Stimulated activated CD4-positive, alpha-beta T cell treated with anti-CD3 and anti-CD28 coated beads, Interleukin-12 subunit alpha, Interleukin-12 subunit beta, amount 100 ng/mL, for 24 hours (primary cell): ENCODE data around the gene EFS.
A peak's percentile ranks its signal among the peaks of the same experiment; 100 is the strongest.
"Not testable (repeated sequence)": the region's sequence is repeated elsewhere in the genome, so short reads cannot be mapped to it uniquely, and the experiment has no call there.

Experiments used
- DNase-seq, 2 experiments: peaks; one replicate each; pipeline ENCODE4 v3.0.0-alpha.2; 2020; ENCODE audit warnings: low read depth in 2 of 2

The EFS gene

DNA sequence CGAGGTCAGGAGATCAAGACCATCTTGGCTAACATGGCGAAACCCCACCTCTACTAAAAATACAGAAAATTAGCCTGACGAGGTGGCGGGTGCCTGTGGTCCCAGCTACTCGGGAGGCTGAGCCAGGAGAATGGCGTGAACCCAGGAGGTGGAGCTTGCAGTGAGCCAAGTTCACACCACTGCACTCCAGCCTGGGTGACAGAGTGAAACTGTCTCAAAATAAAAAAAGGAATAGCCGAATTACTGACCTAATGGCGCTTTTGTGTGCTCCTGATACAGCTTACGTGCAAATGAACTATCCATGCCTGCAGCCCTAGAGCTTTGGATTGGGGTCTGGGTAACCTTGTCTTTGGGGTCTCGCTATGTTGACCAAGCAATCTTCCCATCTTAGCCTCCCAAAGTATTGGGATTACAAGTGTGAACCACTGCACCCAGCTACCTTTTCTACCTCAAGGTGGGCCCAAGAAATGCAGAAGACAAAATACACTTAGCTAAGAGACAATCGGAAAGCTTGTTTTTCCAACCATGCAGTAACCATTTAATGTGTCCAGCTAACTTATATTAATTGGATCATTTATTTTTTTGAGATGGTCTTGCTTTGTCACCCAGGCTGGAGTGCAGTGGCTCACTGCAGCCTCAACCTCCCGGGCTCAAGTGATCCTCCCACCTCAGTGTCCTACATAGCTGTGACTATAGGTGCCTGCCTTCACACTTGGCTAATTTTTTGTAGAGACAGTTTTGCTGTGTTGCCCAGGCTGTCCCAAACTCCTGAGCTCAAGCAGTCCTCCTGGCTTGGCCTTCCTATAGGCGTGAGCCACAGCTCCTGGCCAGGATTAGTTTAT is 38.3 kb downstream of the EFS start:
- DNase-seq: no peak

DNA sequence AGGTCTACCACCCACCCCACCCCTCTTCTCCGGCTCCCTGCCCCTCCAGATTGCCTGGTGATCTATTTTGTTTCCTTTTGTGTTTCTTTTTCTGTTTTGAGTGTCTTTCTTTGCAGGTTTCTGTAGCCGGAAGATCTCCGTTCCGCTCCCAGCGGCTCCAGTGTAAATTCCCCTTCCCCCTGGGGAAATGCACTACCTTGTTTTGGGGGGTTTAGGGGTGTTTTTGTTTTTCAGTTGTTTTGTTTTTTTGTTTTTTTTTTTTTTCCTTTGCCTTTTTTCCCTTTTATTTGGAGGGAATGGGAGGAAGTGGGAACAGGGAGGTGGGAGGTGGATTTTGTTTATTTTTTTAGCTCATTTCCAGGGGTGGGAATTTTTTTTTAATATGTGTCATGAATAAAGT is 39.2 kb downstream of the EFS start:
- DNase-seq: not testable (repeated sequence)

DNA sequence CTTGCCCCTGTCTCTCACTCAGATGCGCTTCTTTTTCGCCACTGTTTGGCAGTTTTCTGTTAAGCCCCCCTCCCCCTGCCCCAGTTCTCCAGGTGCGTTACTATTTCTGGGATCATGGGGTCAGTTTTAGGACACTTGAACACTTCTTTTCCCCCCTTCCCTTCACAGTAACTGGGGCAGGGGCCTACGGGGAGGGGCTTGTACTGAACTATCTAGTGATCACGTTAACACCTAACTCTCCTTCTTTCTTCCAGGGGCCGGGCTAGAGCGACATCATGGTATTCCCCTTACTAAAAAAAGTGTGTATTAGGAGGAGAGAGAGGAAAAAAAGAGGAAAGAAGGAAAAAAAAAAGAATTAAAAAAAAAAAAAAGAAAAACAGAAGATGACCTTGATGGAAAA is 40.0 kb downstream of the EFS start:
- no peak for DNase-seq

DNA sequence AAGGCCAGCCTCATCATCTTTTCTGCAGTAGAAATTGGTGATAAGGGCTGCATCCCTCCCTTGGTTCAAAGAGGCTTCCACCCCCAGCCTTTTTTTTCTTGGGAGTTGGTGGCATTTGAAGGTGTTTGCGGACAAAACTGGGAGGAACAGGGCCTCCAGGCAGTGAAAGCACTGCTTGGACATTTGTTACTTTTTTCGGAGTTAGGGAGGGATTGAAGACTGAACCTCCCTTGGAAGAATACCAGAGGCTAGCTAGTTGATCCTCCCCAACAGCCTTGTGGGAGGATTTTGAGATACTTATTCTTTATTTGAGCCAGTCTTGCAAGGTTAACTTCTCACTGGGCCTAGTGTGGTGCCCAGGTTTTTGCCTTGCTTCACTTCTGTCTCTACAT is 40.5 kb downstream of the EFS start:
- DNase-seq: no peak

DNA sequence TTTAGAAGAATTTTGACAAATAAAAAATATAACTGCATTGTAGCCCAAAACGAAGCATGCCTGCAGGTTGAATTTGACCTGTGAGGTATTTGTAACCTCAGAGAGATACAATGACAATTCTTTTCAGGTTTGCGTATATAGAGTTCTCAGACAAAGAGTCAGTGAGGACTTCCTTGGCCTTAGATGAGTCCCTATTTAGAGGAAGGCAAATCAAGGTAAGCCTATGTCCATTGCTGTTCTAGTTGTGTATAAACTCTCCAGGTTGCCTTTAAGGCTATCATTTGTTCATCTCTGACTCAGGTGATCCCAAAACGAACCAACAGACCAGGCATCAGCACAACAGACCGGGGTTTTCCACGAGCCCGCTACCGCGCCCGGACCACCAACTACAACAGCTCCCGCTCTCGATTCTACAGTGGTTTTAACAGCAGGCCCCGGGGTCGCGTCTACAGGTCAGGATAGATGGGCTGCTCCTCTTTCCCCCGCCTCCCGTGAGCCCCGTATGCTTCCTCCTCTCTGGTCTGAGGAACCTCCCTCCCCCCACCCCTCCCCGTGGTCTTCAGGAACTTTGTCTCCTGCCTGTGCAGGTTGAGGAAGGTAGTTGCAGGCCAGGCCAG is 41.0 kb downstream of the EFS start:
- no peak for DNase-seq

DNA sequence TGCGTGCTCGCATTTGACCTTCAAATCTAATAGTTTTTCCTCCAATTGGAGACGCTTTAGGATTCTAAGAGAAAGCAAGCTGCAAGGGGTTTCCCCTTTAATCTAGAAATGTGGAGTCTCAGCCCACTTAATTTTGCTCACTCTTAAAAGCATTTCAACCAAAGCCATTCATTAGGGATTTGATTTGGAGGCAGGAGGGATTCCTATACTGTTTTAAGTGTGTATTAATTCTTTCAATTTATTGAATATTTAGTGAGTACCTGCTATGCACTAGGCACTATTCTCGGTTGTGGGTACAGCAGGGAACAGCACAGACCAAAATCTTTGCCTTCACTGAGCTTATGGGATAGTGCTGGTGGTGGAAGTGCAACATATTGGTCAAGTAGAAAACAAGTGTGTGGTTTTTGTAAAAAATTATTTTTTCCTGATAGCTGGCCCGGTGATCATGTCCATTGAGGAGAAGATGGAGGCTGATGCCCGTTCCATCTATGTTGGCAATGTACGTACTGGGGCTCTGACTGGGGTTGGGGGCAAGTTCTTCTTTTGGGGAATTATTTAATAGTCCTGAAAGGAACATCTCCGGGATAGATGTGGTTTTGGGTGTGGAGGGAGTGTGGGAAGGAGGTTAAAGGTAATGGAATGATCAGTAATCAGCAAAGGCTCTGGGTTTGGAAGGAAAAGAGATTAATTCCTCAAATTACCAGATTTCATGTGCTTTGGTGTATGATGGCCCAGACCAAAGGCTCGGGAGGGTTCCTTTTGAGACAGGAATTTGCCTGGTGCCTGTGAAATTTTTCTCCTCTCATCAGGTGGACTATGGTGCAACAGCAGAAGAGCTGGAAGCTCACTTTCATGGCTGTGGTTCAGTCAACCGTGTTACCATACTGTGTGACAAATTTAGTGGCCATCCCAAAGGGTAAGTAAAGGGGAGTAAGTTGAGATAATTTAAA is 42.1 kb downstream of the EFS start:
- DNase-seq: no peak

DNA sequence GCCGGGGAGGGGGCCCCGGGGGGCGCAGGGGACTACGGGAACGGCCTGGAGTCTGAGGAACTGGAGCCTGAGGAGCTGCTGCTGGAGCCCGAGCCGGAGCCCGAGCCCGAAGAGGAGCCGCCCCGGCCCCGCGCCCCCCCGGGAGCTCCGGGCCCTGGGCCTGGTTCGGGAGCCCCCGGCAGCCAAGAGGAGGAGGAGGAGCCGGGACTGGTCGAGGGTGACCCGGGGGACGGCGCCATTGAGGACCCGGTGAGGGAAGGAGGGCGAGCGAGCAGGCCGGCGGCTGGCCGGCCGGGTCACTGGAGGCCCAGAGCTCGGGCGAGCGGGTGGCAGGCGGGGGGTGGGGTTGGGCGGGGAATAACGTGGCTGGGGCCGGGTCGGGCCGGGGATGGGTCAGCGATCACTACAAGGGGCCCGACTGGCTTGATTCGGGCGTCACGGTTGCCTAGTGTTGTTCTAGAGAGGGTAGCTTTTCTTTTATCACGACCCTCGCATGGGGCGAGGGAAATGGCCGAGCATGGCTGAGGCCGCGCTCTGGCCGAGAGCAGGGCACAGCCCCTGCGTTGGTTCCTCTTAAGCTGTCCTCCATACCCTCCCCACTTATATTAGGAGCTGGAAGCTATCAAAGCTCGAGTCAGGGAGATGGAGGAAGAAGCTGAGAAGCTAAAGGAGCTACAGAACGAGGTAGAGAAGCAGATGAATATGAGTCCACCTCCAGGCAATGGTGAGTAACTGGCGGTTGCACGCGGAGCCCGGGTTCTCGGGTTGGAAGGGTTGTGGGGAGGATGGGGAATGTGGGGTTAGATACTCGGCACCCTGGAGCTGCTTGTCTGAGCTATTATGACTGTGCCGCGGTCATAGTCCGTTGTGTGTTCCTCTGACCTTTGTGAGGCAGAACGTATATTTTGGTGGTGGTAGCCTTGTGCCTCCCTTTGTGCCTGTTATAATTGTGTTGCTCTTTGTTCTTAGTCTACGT is 43.1 kb downstream of the EFS start:
- DNase-seq: peak; percentile 35 to 45

DNA sequence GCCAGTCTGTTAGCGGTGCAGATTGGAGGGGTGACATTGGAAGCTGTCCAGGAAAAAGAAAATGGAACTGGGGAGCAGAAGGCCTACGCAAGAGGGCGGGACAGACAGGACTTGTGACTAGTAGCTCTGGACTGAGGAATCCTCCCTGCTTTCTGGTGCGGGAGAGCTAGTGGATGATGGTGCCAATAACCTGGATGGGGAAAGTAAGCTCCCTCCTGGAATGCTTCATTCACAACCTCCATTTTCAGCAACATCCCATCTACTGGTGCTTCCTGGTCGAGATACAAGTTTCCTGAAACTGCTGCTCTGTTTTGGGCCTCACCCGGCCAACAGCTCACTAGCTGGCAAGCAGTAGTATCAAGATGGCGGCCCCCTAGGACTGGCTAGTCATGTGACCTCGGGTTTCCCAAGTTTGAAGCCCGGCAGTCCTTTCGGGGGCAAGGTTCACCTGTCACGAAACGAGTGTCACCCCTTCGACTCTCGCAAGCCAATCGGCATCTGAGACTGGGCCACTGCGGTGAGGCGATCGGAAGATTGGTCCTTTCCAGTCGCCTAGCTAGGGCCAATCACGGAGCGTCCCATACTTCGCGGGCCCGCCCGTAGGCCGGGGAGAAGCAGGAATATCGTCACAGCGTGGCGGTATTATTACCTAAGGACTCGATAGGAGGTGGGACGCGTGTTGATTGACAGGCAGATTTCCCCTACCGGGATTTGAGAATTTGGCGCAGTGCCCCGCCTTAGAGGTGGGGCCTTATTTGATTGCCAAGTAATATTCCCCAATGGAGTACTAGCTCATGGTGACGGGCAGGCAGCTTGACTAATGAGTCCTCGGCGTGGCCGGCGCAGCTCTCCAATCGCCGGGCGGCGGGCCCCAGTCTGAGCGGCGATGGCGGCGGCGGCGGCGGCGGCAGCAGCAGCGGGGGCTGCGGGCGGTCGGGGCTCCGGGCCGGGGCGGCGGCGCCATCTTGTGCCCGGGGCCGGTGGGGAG is 44.1 kb downstream of the EFS start, which contains the start of gene PABPN1:
Gene PABPN1 (plus strand): TSS at position 874 of the 988 bp plus-strand sequence. CDS start 13 bp downstream, at position 887.
- peak; percentile 94 to 95 for DNase-seq

DNA sequence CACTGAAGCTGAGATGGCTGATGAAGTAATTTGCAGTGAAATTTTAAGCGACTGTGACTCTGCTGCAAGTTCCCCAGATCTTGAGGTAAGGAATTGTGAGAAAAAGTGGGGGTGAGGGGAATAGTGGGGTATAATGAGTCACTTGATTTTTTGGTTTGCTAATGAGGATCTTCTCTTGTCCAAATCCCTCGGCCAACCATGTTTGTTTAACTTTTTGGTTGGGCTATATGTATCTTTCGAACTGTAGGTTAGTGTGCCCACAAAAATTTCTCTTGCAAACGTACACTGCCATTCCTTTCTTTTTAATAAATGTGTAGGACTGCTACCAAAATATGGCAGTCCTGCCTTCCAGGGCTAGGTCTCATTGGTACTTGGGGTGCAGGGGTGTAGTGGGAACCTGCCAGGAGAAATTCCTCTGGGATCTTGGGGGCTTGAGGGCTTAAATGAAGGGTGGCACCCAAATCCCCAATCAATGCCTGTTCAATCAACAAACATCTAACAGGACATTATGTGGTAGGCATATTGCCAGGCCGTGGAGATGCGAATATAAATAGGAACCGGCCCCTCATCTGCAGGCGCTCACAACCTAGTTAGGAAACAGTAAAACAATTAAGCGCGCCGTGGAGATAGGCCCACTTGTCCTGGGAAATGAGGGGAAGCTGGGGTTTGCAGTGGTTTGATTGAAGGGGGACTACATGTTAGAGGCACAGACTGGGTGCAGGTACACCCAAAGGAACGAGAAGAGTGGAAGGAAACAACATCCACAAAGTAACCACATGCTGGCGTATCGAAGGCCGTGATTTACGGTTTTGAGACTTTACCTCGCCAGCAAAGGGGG is 45.0 kb downstream of the EFS start:
- DNase-seq: no peak

DNA sequence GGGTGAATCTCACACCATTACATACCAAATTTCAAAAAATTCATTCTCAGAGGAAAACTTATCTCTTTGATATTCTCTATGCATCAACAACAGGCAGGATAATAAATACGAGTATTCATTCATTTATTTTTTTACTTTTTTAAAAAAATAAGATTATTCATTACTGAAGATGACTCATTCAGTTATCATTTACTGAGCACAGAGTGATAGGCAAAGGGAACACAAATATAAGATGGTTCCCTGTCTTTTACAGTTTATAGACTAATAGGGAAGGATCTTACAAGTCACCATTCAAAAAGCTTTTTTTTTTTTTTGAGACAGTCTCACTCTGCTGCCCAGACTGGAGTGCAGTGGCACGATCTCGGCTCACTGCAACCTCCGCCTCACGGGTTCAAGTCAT is 48.7 kb downstream of the EFS start:
- DNase-seq: no peak

DNA sequence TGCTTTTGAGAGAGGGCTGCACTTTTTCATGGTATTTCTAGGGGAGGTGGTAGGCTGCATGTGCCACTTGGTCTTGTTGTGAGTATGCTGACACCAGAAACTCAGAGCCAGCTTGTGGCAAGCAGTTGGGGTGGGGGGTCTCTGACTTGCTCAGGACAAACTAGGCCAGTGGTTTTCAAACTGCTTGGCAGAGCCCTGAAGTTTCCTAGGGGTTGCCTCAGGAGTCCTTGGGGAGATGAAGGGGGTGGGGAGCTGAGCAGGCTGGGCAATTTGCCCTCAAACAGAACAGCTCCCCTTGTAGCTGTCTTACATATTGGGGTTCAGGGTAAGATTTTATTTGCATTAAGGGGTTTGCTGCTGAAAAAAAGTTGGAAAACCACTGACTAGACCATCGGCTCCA is 54.4 kb downstream of the EFS start:
- no peak for DNase-seq

DNA sequence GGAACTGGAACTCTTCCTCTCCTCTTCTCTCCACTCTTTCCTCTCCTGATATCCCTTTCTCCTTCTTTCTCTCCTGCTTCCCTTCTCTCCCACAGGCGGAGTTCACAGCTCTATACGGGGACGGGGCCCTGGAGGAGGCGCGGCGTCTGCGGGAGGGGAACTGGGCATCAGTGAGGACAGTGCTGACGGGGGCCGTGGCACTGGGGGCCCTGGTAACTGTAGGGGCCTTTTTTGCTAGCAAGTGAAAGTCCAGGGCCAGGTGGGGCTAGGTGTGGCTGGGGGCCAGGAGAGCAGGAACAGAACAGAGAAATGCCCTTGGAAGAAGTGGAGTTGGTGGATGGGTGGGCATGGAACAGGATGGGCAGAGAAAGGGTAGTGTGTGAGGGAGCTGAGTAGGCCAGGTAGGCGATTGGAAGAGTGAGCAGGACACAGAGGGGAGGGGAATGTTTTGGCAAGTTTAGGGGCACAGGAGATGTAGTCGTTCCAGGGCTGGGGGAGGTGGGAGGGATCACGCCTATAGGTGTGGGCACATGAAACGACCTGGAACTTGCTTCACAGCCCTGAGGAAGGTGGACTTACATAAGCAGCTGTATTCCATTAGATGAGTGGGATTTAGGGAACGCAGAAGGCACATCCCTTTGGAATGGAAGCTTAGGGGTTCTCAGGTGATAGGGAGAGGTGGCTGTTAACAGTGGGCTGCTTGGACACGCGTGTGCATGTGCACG is 56.1 kb downstream of the EFS start:
- DNase-seq: no peak

DNA sequence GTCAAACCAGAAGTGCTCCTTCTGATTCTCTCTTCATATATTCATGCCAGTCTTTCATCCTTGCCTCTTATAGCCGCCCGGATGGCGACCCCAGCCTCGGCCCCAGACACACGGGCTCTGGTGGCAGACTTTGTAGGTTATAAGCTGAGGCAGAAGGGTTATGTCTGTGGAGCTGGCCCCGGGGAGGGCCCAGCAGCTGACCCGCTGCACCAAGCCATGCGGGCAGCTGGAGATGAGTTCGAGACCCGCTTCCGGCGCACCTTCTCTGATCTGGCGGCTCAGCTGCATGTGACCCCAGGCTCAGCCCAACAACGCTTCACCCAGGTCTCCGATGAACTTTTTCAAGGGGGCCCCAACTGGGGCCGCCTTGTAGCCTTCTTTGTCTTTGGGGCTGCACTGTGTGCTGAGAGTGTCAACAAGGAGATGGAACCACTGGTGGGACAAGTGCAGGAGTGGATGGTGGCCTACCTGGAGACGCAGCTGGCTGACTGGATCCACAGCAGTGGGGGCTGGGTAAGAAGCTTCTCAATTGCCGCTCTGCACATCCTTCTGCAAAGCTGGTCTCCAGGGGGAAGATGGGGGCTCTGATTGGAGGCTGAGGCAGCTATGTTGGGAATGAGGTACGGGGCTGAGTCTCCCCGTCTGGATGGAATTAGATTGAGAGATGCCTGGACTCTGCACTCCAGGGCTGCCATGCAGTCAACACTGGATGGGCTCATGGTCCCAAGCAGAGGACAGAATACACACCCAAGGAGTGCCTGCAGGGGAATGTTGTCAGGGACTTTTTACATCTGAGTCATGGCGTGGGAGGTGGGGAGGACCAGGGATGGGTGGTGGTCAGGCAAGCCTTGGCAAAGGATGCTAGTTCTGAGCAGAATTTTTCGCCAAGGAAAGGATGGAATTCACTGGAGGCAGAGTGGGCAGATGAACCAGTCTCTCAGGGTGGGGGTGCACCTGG is 57.0 kb downstream of the EFS start:
- DNase-seq: no peak

DNA sequence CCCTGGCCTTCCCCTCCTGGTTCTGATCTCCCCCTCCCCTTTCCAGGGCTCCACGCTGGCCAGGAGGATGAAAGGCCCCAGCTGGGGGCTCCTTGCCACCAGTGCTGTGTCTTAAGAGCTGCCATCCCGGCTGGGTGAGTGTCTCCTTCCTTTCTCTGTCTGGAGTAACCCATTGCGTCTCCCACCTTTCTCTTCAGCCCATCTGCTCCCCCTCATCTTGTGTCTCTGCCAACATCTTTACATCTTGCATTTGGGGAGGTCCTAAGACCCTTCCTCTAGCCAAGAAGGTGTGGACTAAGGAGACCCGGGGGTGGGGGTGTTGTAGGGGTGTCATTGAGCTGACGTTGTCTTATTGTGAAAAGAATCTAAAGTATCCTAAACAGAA is 57.8 kb downstream of the EFS start:
- no peak for DNase-seq

DNA sequence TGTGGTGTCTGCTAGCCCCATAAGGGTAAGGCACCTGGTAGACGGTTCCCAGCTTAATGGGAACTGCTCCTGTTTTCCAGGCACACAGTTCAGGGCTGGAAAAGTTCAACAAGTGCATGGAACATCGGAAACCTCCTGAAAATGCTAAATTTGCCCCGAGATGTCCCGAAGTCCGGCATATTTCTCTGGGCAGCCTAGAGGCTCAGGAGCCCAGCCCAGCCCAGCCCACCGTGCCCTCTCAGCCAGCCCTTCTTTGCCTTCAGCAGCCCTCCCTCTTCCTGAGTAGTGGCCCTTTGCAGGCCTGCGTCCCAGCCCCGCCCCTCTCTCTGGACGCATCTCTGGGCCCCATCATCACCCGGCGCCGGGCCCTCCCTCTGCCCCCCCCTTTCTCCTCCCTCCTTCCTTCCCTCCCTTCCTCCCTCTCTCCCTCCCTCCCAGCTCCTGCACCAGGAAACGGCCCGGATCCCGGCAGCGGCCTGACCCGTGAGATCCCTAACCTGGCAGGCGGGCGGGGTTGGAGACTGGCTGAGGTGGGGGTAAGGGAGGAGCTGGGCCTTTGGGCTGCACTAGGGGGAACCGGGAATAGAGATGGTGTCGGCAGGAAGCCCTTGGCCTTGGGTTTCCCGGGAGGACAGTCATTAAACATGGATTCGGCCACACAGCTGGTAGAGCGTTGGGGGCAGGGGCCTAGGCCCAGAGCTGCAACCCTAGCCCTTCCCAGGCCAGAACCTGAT is 58.4 kb downstream of the EFS start, which contains the start of gene BCL2L2:
Gene BCL2L2 (plus strand): TSS at position 422 of the 734 bp plus-strand sequence. CDS start 935 bp downstream, outside the sequence.
- no peak for DNase-seq
